Kidney (tissue), 14 donors: ENCODE results near the gene SLC26A1. TPM values are rescaled to one million over a fixed set of nuclear protein-coding genes. Genes with fewer than 3 reads are reported as not detected.
A peak's percentile ranks its signal among the peaks of the same experiment; 100 is the strongest.

ENCODE experiments used
- DNase-seq, 5 donors: peaks; one replicate each; pipeline ENCODE4 v3.0.0-alpha.2; 2013 to 2020
- FAIRE-seq: peaks from 2 replicates; lab custom pipeline; 2012; peaks lifted over from hg19 to GRCh38; lab: Jason Lieb, UNC
- H3K27ac ChIP-seq, 2 donors: one replicate each; pipeline ENCODE4 v1.7.0; 2013; ENCODE audit warnings: low read depth in 2 of 2, low read length in 2 of 2, inconsistent platforms in 1 of 2
- H3K27me3 ChIP-seq: one replicate; pipeline ENCODE4 v1.7.1; 2013; ENCODE audit warnings: low read length, inconsistent platforms; ENCODE audit not compliant: control insufficient read depth, insufficient read depth
- H3K36me3 ChIP-seq, 3 donors: one replicate each; pipeline versions ENCODE4 v1.7.0 to v1.7.1; 2013; ENCODE audit warnings: low read length in 3 of 3, control low read depth in 1 of 3, inconsistent platforms in 1 of 3; ENCODE audit not compliant: insufficient read depth in 3 of 3, control insufficient read depth in 2 of 3
- H3K4me1 ChIP-seq, 3 donors: one replicate each; pipeline versions ENCODE4 v1.7.0 to v1.7.1; 2013; ENCODE audit warnings: low read length in 3 of 3, inconsistent platforms in 1 of 3, low read depth in 1 of 3; ENCODE audit not compliant: control insufficient read depth in 2 of 3, insufficient read depth in 2 of 3
- H3K4me3 ChIP-seq, 3 donors: one replicate each; pipeline versions ENCODE4 v1.7.0 to v1.8.1; 2013; ENCODE audit warnings: low read length in 3 of 3, control low read depth in 1 of 3, inconsistent platforms in 1 of 3
- H3K9ac ChIP-seq, 3 donors: one replicate each; pipeline versions ENCODE4 v1.7.0 to v1.7.1; 2013; ENCODE audit warnings: low read length in 3 of 3, control low read depth in 1 of 3, inconsistent platforms in 1 of 3
- H3K9me3 ChIP-seq, 3 donors: one replicate each; pipeline versions ENCODE4 v1.7.0 to v1.7.1; 2013; ENCODE audit warnings: low read length in 3 of 3, control low read depth in 1 of 3, inconsistent platforms in 1 of 3; ENCODE audit not compliant: control insufficient read depth in 2 of 3, insufficient read depth in 1 of 3
- CTCF ChIP-seq: IDR thresholded peaks from 3 replicates; pipeline ENCODE4 v1.5.1; 2012; ENCODE audit warnings: mild to moderate bottlenecking, moderate library complexity, borderline replicate concordance; ENCODE audit not compliant: insufficient read depth; ENCODE audit errors: extremely low read depth
- intact Hi-C: fragments of 100-400 bp; cut with DNase I; formaldehyde crosslinking; loops from one replicate; pipeline ENCODE4 v1.11.1; 2022
- polyA plus RNA-seq: library from polyadenylated mRNA; stranded (reverse); fragments of 350-450 nt; fragmentation: Illumina TruSeq; extraction: RNeasy Lipid Tissue Mini Kit (QIAGEN cat#74804); gene quantifications from one replicate; pipeline ENCODE4 v1.2.3, GENCODE V29; 2014; ENCODE audit warnings: low read depth, low replicate concordance; ENCODE audit not compliant: insufficient read depth
- total RNA-seq: library from RNA; stranded (reverse); fragmentation: NEBNext Ultra II Directional; extraction: Animal tissue kit (Norgen Biotek cat#: 25700); gene quantifications from one replicate; pipeline ENCODE4 v1.2.1, GENCODE V29; 2021
- donor health status: control.
- donor health status: control.
- donor health status: control.
- donor health status: control.
- donor health status: control.
- donor health status: DM: yes; HTN: yes; CAD: no.
- donor health status: Normal renal cell carcinoma (clear cell type).

The SLC26A1 gene
- total and polyA plus RNA-seq, 2 donors from 2014 or later, result 2.9 to 10.2 TPM

- peaks cover 0 to 13% (median 0%) of the 10 kb centered on the region in 3 donors for H3K4me1 ChIP-seq
- H3K4me3 ChIP-seq, result no peak overlapping the region
- H3K36me3 ChIP-seq, result peaks cover 0 to 5% (median 0%) of the 10 kb centered on the region in 3 donors
- no peaks in the 10 kb centered on the region for H3K9me3 ChIP-seq
- no peak for TF ChIP-seq CTCF
- H3K27me3 ChIP-seq, result peaks cover 2% of the 10 kb centered on the region
- intact Hi-C loops, result no loop called here
- H3K27ac ChIP-seq, result no peak overlapping the region
- no peak overlapping the region for H3K9ac ChIP-seq
- FAIRE-seq (no peak), DNase-seq (no peak)
Observed at GRCh38 chr4:1011666-1012033, 18.4 kb upstream of the SLC26A1 start.

DNA sequence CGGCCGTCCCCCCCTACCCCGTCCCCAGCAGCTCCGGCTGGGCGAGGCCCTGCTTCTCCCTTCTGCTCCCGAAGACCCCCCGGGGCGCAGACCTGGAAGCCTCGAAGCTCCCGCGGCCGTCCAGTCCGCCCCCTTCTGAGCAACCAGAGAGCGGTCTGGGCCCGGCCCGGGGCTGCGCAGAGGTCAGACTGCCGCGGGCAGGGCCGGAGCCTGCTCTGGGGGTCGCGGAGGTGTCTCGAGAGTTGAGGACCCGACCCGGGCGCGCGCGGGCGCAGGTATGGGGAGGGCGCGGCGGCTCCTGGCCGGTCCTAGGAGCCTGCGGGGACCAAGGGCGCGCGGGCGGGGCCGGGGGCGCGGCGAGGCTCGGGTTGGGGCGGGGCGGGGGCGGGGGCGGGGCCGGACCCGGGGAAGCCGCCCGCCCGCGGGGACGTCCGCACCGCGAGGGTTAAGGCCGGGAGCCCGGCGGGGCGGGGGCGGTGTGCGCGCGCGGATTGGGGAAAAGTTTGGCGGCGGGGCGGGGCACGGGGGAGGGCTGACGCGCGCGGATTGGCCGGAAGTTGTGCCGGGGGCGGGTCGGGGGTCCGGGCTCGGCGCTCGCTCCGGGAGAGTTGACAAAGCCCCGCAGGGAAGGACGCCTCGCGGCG, 17.9 kb upstream of the SLC26A1 start, which contains the start of gene FGFRL1:
FGFRL1 (plus strand) TSS at position 605 of the 644 bp plus-strand sequence. CDS start 860 bp downstream, outside the sequence.
- Histone ChIP-seq H3K9me3 (no peaks in the 10 kb centered on the region), H3K27me3 (peaks cover 2% of the 10 kb centered on the region), H3K36me3 (peaks cover 0 to 5% (median 0%) of the 10 kb centered on the region in 3 donors), H3K4me1 (peaks cover 0 to 13% (median 0%) of the 10 kb centered on the region in 3 donors), H3K9ac (no peak within 1 kb of the TSS), H3K4me3 (peak within 1 kb of the TSS in 1 of 3 donors; percentile 41), H3K27ac (peak within 1 kb of the TSS in 1 of 2 donors; percentile 57)
- intact Hi-C loops, result no loop called here
- TF ChIP-seq CTCF, result no peak
- FAIRE-seq, result no peak
- DNase-seq, result peak; percentile 92 to 98 (median 94)

DNA sequence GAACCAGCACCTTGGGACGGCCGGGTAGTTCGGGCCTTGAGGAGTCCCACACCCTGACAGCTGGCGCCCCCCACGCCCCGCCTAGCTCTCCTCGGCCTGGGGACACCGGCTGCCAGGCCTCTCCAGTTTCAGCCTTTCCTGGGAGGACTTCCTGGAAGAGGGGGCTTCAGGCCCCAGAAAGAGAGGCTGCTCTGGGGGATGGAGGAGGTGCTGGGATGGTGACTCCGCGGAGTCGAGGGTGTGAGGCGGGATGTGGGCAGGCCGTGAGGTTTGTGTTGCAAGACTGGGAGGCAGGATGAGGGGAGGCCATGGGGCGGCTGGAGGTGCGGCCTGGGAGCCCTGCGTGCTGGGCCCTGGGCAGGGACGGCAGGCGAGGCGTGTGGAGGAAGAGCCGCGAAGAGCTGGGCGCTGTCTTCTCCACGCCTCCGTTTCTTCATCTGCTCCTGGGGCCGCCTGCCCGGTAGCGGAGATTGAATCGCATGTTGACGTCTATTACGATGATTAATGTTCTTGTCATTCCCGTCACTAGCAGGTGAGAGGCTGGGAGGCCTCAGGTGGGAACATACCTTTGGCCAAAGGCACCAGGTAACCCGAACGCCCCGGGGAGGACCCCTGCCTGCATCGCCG, 17.3 kb upstream of the SLC26A1 start:
- Histone ChIP-seq H3K27me3 (peaks cover 2% of the 10 kb centered on the region), H3K4me3 (peak overlapping the region in 2 of 3 donors; percentile 50 to 61), H3K9ac (no peak overlapping the region), H3K9me3 (no peaks in the 10 kb centered on the region), H3K4me1 (peaks cover 0 to 13% (median 0%) of the 10 kb centered on the region in 3 donors), H3K36me3 (peaks cover 0 to 5% (median 0%) of the 10 kb centered on the region in 3 donors), H3K27ac (peak overlapping the region; percentile 57 to 75)
- intact Hi-C loops, result no loop called here
- FAIRE-seq, result no peak
- no peak for TF ChIP-seq CTCF
- DNase-seq, result peak in 4 of 5 donors; percentile 53 to 91 (median 72)
